ENCODE data around the gene AK3. TPM values are rescaled to one million over a fixed set of nuclear protein-coding genes. Genes with fewer than 3 reads are reported as not detected.

AK3 gene
- total and polyA plus RNA-seq, 10 of the 15 experiments (the other 5 are each of a cell fraction or from before 2014, with no cell fraction given), result 14.2 to 86.6 (median 43.9) TPM

DNA sequence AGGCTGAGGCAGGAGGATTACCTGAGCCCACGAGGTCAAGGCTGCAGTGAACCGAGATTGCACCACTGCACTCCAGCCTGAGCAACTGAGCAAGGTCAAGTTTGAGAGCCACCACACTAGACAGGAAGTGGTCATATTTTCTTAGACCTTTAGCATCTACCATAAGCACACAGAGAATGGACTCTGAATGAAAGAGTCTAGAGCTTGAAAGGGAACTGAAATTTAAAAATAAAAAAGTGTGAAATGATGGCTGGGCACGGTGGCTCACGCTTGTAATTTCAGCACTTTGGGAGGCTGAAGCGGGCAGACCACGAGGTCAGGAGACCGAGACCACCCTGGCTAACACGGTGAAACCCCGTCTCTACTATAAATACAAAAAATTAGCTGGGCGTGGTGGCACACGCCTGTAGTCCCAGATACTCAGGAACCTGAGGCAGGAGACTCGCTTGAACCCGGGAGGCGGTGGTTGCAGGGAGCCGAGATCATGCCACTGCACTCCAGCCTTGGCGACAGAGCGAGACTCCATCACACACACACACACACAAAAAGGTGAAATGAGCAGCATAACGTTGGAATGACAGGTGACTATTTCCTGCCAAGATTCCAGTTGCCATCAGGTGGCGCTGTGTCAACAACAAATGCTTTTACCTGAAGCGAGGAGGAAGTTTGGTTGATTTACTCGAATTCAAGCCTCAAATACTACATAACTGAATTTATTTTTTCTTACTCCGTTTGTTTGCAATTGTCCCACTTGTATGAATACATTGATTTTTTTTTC is 21.3 kb upstream of the AK3 start (continued):
- TF ChIP-seq CHD4 (IDR thresholded peaks at IDR 0.05) (no peak), MYB (IDR thresholded peaks at IDR 0.05; ENCODE audit: borderline replicate concordance, low read depth, low read length) (no peak), POU2F2 (IDR thresholded peaks at IDR 0.05; ENCODE audit: borderline replicate concordance, low read depth, low read length) (0 out of 3 replicates have a peak, but pooled peaks have one; percentile 8), TAF1 (IDR thresholded peaks at IDR 0.05; ENCODE audit: borderline replicate concordance, low read depth, low read length) (no peak), BMI1 (IDR thresholded peaks at IDR 0.05; ENCODE audit: borderline replicate concordance) (0 out of 2 replicates have a peak, but pooled peaks have one; percentile 54), SIX5 (IDR thresholded peaks at IDR 0.05; ENCODE audit: low read depth, low read length, severe bottlenecking) (no peak), SUZ12 (IDR thresholded peaks at IDR 0.05; ENCODE audit: unreplicated experiment) (no peak), SIN3A (IDR thresholded peaks at IDR 0.05; ENCODE audit: low read depth, low read length) (0 out of 2 replicates have a peak, but pooled peaks have one; percentile 41), RB1 (IDR thresholded peaks at IDR 0.05; ENCODE audit: borderline replicate concordance) (no peak; the same call in 1 of the 2 replicates), SMAD1 (IDR thresholded peaks at IDR 0.05; ENCODE audit: low read depth, partially characterized antibody) (no peak), ZBED1 (IDR thresholded peaks at IDR 0.05; ENCODE audit: borderline replicate concordance) (no peak), NFYB (IDR thresholded peaks at IDR 0.05; ENCODE audit: insufficient read depth, low read depth, low read length) (no peak), MEF2B (IDR thresholded peaks at IDR 0.05; ENCODE audit: partially characterized antibody, poor library complexity, severe bottlenecking) (peak; percentile 59), FOS (IDR thresholded peaks at IDR 0.05; ENCODE audit: borderline replicate concordance, extremely low read depth, insufficient read length) (no peak), MTA2 (IDR thresholded peaks at IDR 0.05; ENCODE audit: low read depth) (peak; percentile 72; the same call in 1 of the 2 replicates), RFX5 (IDR thresholded peaks at IDR 0.05; ENCODE audit: low read depth, low read length) (no peak), SRF (IDR thresholded peaks at IDR 0.05; ENCODE audit: low read depth in 2 of 2, low read length in 2 of 2) (no peak), HDGF (IDR thresholded peaks at IDR 0.05) (0 out of 2 replicates have a peak, but pooled peaks have one; percentile 12)
- TF ChIP-seq, protein P1, sequence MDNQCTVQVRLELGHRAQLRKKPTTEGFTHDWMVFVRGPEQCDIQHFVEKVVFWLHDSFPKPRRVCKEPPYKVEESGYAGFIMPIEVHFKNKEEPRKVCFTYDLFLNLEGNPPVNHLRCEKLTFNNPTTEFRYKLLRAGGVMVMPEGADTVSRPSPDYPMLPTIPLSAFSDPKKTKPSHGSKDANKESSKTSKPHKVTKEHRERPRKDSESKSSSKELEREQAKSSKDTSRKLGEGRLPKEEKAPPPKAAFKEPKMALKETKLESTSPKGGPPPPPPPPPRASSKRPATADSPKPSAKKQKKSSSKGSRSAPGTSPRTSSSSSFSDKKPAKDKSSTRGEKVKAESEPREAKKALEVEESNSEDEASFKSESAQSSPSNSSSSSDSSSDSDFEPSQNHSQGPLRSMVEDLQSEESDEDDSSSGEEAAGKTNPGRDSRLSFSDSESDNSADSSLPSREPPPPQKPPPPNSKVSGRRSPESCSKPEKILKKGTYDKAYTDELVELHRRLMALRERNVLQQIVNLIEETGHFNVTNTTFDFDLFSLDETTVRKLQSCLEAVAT (IDR thresholded peaks at IDR 0.05), result peak; percentile 60; the same call in 1 of the 2 replicates
- TF ChIP-seq, protein P2, sequence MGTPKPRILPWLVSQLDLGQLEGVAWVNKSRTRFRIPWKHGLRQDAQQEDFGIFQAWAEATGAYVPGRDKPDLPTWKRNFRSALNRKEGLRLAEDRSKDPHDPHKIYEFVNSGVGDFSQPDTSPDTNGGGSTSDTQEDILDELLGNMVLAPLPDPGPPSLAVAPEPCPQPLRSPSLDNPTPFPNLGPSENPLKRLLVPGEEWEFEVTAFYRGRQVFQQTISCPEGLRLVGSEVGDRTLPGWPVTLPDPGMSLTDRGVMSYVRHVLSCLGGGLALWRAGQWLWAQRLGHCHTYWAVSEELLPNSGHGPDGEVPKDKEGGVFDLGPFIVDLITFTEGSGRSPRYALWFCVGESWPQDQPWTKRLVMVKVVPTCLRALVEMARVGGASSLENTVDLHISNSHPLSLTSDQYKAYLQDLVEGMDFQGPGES (IDR thresholded peaks at IDR 0.05), result 0 out of 2 replicates have a peak, but pooled peaks have one; percentile 11
- TF ChIP-seq, protein P3, sequence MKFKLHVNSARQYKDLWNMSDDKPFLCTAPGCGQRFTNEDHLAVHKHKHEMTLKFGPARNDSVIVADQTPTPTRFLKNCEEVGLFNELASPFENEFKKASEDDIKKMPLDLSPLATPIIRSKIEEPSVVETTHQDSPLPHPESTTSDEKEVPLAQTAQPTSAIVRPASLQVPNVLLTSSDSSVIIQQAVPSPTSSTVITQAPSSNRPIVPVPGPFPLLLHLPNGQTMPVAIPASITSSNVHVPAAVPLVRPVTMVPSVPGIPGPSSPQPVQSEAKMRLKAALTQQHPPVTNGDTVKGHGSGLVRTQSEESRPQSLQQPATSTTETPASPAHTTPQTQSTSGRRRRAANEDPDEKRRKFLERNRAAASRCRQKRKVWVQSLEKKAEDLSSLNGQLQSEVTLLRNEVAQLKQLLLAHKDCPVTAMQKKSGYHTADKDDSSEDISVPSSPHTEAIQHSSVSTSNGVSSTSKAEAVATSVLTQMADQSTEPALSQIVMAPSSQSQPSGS (IDR thresholded peaks at IDR 0.05; ENCODE audit: low read length), result no peak
- TF ChIP-seq, protein P4, sequence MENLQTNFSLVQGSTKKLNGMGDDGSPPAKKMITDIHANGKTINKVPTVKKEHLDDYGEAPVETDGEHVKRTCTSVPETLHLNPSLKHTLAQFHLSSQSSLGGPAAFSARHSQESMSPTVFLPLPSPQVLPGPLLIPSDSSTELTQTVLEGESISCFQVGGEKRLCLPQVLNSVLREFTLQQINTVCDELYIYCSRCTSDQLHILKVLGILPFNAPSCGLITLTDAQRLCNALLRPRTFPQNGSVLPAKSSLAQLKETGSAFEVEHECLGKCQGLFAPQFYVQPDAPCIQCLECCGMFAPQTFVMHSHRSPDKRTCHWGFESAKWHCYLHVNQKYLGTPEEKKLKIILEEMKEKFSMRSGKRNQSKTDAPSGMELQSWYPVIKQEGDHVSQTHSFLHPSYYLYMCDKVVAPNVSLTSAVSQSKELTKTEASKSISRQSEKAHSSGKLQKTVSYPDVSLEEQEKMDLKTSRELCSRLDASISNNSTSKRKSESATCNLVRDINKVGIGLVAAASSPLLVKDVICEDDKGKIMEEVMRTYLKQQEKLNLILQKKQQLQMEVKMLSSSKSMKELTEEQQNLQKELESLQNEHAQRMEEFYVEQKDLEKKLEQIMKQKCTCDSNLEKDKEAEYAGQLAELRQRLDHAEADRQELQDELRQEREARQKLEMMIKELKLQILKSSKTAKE (IDR thresholded peaks at IDR 0.05; ENCODE audit: low read depth, poor library complexity, severe bottlenecking), result peak; percentile 86
- TF ChIP-seq, protein P5, sequence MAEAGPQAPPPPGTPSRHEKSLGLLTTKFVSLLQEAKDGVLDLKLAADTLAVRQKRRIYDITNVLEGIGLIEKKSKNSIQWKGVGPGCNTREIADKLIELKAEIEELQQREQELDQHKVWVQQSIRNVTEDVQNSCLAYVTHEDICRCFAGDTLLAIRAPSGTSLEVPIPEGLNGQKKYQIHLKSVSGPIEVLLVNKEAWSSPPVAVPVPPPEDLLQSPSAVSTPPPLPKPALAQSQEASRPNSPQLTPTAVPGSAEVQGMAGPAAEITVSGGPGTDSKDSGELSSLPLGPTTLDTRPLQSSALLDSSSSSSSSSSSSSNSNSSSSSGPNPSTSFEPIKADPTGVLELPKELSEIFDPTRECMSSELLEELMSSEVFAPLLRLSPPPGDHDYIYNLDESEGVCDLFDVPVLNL (IDR thresholded peaks at IDR 0.05; ENCODE audit: low read depth, low read length), result no peak
